Measurements from ENCODE around the gene CACNG5.

Gene CACNG5

GRCh38 chr17:66834919-66835454 is at the start of gene CACNG5:
Gene CACNG5, plus strand, starts transcription at chr17:66835117. Its CDS starts 42,216 bp downstream, at chr17:66877333.
- H3K27ac ChIP-seq: no peak within 1 kb of the TSS
- no peak for DNase-seq (ENCODE audit: low read depth, low spot score)

GRCh38 chr17:66786107-66786506 is 48.8 kb upstream of the CACNG5 start:
- DNase-seq (ENCODE audit: low read depth, low spot score): no peak
- H3K27ac ChIP-seq: no peak overlapping the region

- H3K27ac ChIP-seq: no peak overlapping the region
Measured at GRCh38 chr17:66787914-66788313, 47.0 kb upstream of the CACNG5 start.

GRCh38 chr17:66789093-66789492 is 45.8 kb upstream of the CACNG5 start:
- no peak for DNase-seq (ENCODE audit: low read depth, low spot score)
- no peak overlapping the region for H3K27ac ChIP-seq

More at GRCh38 chr17:66787914-66788313, 47.0 kb upstream of the CACNG5 start:
- no peak for DNase-seq (ENCODE audit: low read depth, low spot score)

GRCh38 chr17:66789961-66790437 is 44.9 kb upstream of the CACNG5 start:
- no peak for DNase-seq (ENCODE audit: low read depth, low spot score)
- H3K27ac ChIP-seq: no peak overlapping the region

GRCh38 chr17:66790501-66791061 is 44.3 kb upstream of the CACNG5 start:
- no peak overlapping the region for H3K27ac ChIP-seq
- no peak for DNase-seq (ENCODE audit: low read depth, low spot score)

- H3K27ac ChIP-seq: no peak overlapping the region
- no peak for DNase-seq (ENCODE audit: low read depth, low spot score)
Measured at GRCh38 chr17:66791347-66791746, 43.6 kb upstream of the CACNG5 start.

GRCh38 chr17:66793814-66794213 is 41.1 kb upstream of the CACNG5 start:
- H3K27ac ChIP-seq: no peak overlapping the region
- DNase-seq (ENCODE audit: low read depth, low spot score): no peak

- no peak overlapping the region for H3K27ac ChIP-seq
- no peak for DNase-seq (ENCODE audit: low read depth, low spot score)
Measured at GRCh38 chr17:66795486-66795885, 39.4 kb upstream of the CACNG5 start.

GRCh38 chr17:66799849-66800537 is 34.9 kb upstream of the CACNG5 start:
- H3K27ac ChIP-seq: no peak overlapping the region
- DNase-seq (ENCODE audit: low read depth, low spot score): no peak

- H3K27ac ChIP-seq: no peak overlapping the region
- no peak for DNase-seq (ENCODE audit: low read depth, low spot score)
Measured at GRCh38 chr17:66803474-66803951, 31.4 kb upstream of the CACNG5 start.

GRCh38 chr17:66805567-66805966 is 29.4 kb upstream of the CACNG5 start:
- DNase-seq (ENCODE audit: low read depth, low spot score): no peak

GRCh38 chr17:66807182-66807581 is 27.7 kb upstream of the CACNG5 start:
- no peak for DNase-seq (ENCODE audit: low read depth, low spot score)
- no peak overlapping the region for H3K27ac ChIP-seq

More at GRCh38 chr17:66805567-66805966, 29.4 kb upstream of the CACNG5 start:
- no peak overlapping the region for H3K27ac ChIP-seq

- DNase-seq (ENCODE audit: low read depth, low spot score): no peak
- H3K27ac ChIP-seq: no peak overlapping the region
Measured at GRCh38 chr17:66809408-66809807, 25.5 kb upstream of the CACNG5 start.

- H3K27ac ChIP-seq: no peak overlapping the region
- DNase-seq (ENCODE audit: low read depth, low spot score): no peak
Measured at GRCh38 chr17:66810951-66811682, 23.8 kb upstream of the CACNG5 start.

GRCh38 chr17:66811683-66812054 is 23.2 kb upstream of the CACNG5 start:
- no peak for DNase-seq (ENCODE audit: low read depth, low spot score)
- H3K27ac ChIP-seq: no peak overlapping the region

GRCh38 chr17:66812571-66812970 is 22.3 kb upstream of the CACNG5 start:
- no peak for DNase-seq (ENCODE audit: low read depth, low spot score)
- H3K27ac ChIP-seq: no peak overlapping the region

GRCh38 chr17:66813296-66813695 is 21.6 kb upstream of the CACNG5 start:
- DNase-seq (ENCODE audit: low read depth, low spot score): no peak
- H3K27ac ChIP-seq: no peak overlapping the region

- no peak overlapping the region for H3K27ac ChIP-seq
- no peak for DNase-seq (ENCODE audit: low read depth, low spot score)
Measured at GRCh38 chr17:66814026-66814425, 20.9 kb upstream of the CACNG5 start.

GRCh38 chr17:66814570-66814969 is 20.3 kb upstream of the CACNG5 start:
- no peak for DNase-seq (ENCODE audit: low read depth, low spot score)
- H3K27ac ChIP-seq: no peak overlapping the region

- DNase-seq (ENCODE audit: low read depth, low spot score): no peak
Measured at GRCh38 chr17:66817750-66818149, 17.2 kb upstream of the CACNG5 start.

More at GRCh38 chr17:66817750-66818149, 17.2 kb upstream of the CACNG5 start:
- no peak overlapping the region for H3K27ac ChIP-seq
